Breast epithelium (tissue), 4 donors: ENCODE data around the gene NR0B2. TPM values are rescaled to one million over a fixed set of nuclear protein-coding genes. Genes with fewer than 3 reads are reported as not detected.

Experiments
- DNase-seq, 2 donors: peaks; one replicate each; pipeline ENCODE4 v3.0.0-alpha.2; 2019; ENCODE audit warnings: low spot score in 2 of 2
- H3K27ac ChIP-seq, 2 donors: fragments of 200-600 bp; sonication (generic) in 1 of 2; one replicate each; pipeline ENCODE4 v1.5.1; 2016 to 2019; ENCODE audit warnings: mild to moderate bottlenecking in 1 of 2
- H3K27me3 ChIP-seq, 2 donors: fragments of 200-600 bp; sonication (generic) in 1 of 2; one replicate each; pipeline versions ENCODE4 v1.5.1 to v1.6.0; 2017 to 2019; ENCODE audit warnings: control low read depth in 1 of 2, mild to moderate bottlenecking in 1 of 2
- H3K36me3 ChIP-seq: fragments of 200-600 bp; one replicate; pipeline ENCODE4 v1.5.1; 2019
- H3K4me1 ChIP-seq, 2 donors: fragments of 200-600 bp; sonication (generic); one replicate each; pipeline ENCODE4 v1.5.1; 2016 to 2019; ENCODE audit warnings: control low read depth in 1 of 2
- H3K4me3 ChIP-seq, 3 donors: fragments of 200-600 bp; sonication (generic); 1 replicate in 2 of 3; 2 replicates in 1 of 3; pipeline ENCODE4 v1.5.1; 2016 to 2019; ENCODE audit warnings: mild to moderate bottlenecking in 3 of 3, moderate library complexity in 2 of 3
- H3K9me3 ChIP-seq, 2 donors: fragments of 200-600 bp; sonication (generic) in 1 of 2; one replicate each; pipeline ENCODE4 v1.5.1; 2016 to 2019; ENCODE audit warnings: control low read depth in 1 of 2
- CTCF ChIP-seq, 3 donors: fragments of 450-650 bp; IDR thresholded peaks; one replicate each; pipeline ENCODE4 v1.5.1; 2016 to 2017; ENCODE audit warnings: antibody characterized with exemption in 3 of 3, mild to moderate bottlenecking in 3 of 3, moderate library complexity in 3 of 3
- POLR2A ChIP-seq: fragments of 450-650 bp; IDR thresholded peaks from one replicate; pipeline ENCODE4 v1.6.1; 2016; ENCODE audit warnings: antibody characterized with exemption, mild to moderate bottlenecking, moderate library complexity
- POLR2AphosphoS5 ChIP-seq, 3 donors: sonication (generic); formaldehyde crosslinking; IDR thresholded peaks; one replicate each; pipeline ENCODE4 v1.6.1; 2017; ENCODE audit warnings: antibody characterized with exemption in 3 of 3
- intact Hi-C: fragments of 100-400 bp; cut with DNase I; formaldehyde crosslinking; loops from one replicate; pipeline ENCODE4 v1.15.1; 2023; ENCODE audit warnings: low total_unique reads
- total RNA-seq, 3 donors: library from RNA; depleted of rRNA; stranded (reverse); fragments of >200 nt; gene quantifications; one replicate each; pipeline ENCODE4 v1.1.0, GENCODE V29; 2016

The NR0B2 gene
- total RNA-seq, 3 donors from 2014 or later, result not detected

GRCh38 chr1:26911399-26912146 lies 2.2 kb downstream of the NR0B2 start:
- Histone ChIP-seq H3K27ac (no peak overlapping the region), H3K27me3 (no peaks in the 10 kb centered on the region), H3K9me3 (no peaks in the 10 kb centered on the region), H3K4me1 (no peaks in the 10 kb centered on the region), H3K36me3 (no peaks in the 10 kb centered on the region), H3K4me3 (no peak overlapping the region)
- intact Hi-C loops, result no loop called here
- no peak for TF ChIP-seq POLR2A
- TF ChIP-seq CTCF (IDR thresholded peaks at IDR 0.05), result no peak
- no peak for TF ChIP-seq POLR2AphosphoS5 (IDR thresholded peaks at IDR 0.05)
- DNase-seq, result no peak

- Histone ChIP-seq H3K4me1 (no peaks in the 10 kb centered on the region), H3K27ac (no peak overlapping the region), H3K9me3 (no peaks in the 10 kb centered on the region), H3K36me3 (no peaks in the 10 kb centered on the region), H3K27me3 (no peaks in the 10 kb centered on the region), H3K4me3 (no peak overlapping the region)
- TF ChIP-seq CTCF (IDR thresholded peaks at IDR 0.05), result no peak
- TF ChIP-seq POLR2AphosphoS5 (IDR thresholded peaks at IDR 0.05), result no peak
- no peak for DNase-seq
- intact Hi-C loops, result no loop called here
Measured at GRCh38 chr1:26910343-26911160, 3.2 kb downstream of the NR0B2 start.

- no peak for TF ChIP-seq CTCF (IDR thresholded peaks at IDR 0.05)
- no peak for TF ChIP-seq POLR2AphosphoS5 (IDR thresholded peaks at IDR 0.05)
- no peak for TF ChIP-seq POLR2A
- DNase-seq, result no peak
- no peaks in the 10 kb centered on the region for H3K27me3 ChIP-seq
- intact Hi-C loops, result no loop called here
- H3K4me3 ChIP-seq, result no peak overlapping the region
- no peaks in the 10 kb centered on the region for H3K36me3 ChIP-seq
- no peaks in the 10 kb centered on the region for H3K9me3 ChIP-seq
- H3K27ac ChIP-seq, result no peak overlapping the region
- no peaks in the 10 kb centered on the region for H3K4me1 ChIP-seq
Measured at GRCh38 chr1:26909951-26910342, 3.8 kb downstream of the NR0B2 start.

GRCh38 chr1:26907071-26907917 lies 6.5 kb downstream of the NR0B2 start:
- no peak overlapping the region for H3K27ac ChIP-seq
- H3K4me1 ChIP-seq, result no peaks in the 10 kb centered on the region
- intact Hi-C loops, result no loop called here
- H3K27me3 ChIP-seq, result no peaks in the 10 kb centered on the region
- TF ChIP-seq POLR2AphosphoS5 (IDR thresholded peaks at IDR 0.05) (no peak), POLR2A (no peak), CTCF (IDR thresholded peaks at IDR 0.05) (no peak)
- H3K9me3 ChIP-seq, result no peaks in the 10 kb centered on the region
- no peaks in the 10 kb centered on the region for H3K36me3 ChIP-seq
- DNase-seq, result peak in 1 of 2 donors; percentile 71
- no peak overlapping the region for H3K4me3 ChIP-seq
